ENCODE measurements around the gene USP34. TPM values are rescaled to one million over a fixed set of nuclear protein-coding genes. Genes with fewer than 3 reads are reported as not detected.

The USP34 gene
- total and polyA plus RNA-seq, 9 of the 15 experiments (the other 6 are each of a cell fraction or from before 2014, with no cell fraction given): 19.8 to 108 (median 67.8) TPM

DNA sequence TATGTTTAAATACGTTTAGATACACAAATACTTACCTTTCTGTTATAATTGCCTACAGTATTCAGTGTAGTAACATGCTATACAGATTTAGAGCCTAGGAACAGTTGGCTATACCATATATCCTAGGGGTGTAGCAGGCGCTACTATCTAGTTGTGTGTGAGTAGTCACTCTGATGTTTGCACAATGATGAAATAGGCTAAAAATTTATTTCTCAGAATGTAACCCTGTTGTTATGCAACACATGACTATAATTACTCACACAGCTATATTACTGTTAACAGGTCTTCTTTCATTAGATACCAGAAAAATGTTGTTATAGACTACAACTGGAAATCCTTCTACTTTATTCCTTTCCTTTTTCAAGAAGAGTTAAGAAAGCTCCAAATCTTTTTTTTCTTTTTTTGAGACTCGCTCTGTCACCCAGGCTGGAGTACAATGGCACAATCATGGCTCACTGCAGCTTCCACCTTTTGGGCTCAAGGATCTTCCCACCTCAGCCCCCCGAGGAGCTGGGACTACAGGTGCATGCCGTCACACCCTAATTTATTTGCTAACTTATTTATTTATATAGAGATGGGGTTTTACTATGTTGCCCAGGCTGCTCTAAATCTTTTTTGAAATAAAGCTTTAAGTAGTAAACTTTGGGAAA is 260.4 kb downstream of the USP34 start (continued):
- TF ChIP-seq, protein P1, sequence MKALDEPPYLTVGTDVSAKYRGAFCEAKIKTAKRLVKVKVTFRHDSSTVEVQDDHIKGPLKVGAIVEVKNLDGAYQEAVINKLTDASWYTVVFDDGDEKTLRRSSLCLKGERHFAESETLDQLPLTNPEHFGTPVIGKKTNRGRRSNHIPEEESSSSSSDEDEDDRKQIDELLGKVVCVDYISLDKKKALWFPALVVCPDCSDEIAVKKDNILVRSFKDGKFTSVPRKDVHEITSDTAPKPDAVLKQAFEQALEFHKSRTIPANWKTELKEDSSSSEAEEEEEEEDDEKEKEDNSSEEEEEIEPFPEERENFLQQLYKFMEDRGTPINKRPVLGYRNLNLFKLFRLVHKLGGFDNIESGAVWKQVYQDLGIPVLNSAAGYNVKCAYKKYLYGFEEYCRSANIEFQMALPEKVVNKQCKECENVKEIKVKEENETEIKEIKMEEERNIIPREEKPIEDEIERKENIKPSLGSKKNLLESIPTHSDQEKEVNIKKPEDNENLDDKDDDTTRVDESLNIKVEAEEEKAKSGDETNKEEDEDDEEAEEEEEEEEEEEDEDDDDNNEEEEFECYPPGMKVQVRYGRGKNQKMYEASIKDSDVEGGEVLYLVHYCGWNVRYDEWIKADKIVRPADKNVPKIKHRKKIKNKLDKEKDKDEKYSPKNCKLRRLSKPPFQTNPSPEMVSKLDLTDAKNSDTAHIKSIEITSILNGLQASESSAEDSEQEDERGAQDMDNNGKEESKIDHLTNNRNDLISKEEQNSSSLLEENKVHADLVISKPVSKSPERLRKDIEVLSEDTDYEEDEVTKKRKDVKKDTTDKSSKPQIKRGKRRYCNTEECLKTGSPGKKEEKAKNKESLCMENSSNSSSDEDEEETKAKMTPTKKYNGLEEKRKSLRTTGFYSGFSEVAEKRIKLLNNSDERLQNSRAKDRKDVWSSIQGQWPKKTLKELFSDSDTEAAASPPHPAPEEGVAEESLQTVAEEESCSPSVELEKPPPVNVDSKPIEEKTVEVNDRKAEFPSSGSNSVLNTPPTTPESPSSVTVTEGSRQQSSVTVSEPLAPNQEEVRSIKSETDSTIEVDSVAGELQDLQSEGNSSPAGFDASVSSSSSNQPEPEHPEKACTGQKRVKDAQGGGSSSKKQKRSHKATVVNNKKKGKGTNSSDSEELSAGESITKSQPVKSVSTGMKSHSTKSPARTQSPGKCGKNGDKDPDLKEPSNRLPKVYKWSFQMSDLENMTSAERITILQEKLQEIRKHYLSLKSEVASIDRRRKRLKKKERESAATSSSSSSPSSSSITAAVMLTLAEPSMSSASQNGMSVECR (CRISPR knock-in tag; IDR thresholded peaks at IDR 0.05): no peak
- TF ChIP-seq FOXA3 (CRISPR knock-in tag; conservative IDR thresholded peaks at IDR 0.05 in 1 of 2, IDR thresholded peaks at IDR 0.05 in 1 of 2) (peak in 1 of 2 experiments; percentile 48; a peak in 1 of 4 replicates), MECOM (CRISPR knock-in tag; IDR thresholded peaks at IDR 0.05) (no peak), EP300 (IDR thresholded peaks at IDR 0.05; ENCODE audit: low read length) (no peak), CEBPG (CRISPR knock-in tag; IDR thresholded peaks at IDR 0.05) (no peak), CEBPG (tag; conservative IDR thresholded peaks at IDR 0.05 in 1 of 2, IDR thresholded peaks at IDR 0.05 in 1 of 2) (peak; percentile 50 to 97), UBTF (IDR thresholded peaks at IDR 0.05; ENCODE audit: borderline replicate concordance in 1 of 2, low read depth in 2 of 2, low read length in 2 of 2) (no peak), ZNF24 (IDR thresholded peaks at IDR 0.05) (no peak), NFE2 (IDR thresholded peaks at IDR 0.05; ENCODE audit: low read depth) (no peak), ZNF561 (CRISPR knock-in tag; conservative IDR thresholded peaks at IDR 0.05) (no peak), KDM4B (IDR thresholded peaks at IDR 0.05; ENCODE audit: borderline replicate concordance in 2 of 2, low read depth in 1 of 2) (no peak), CEBPB (tag; IDR thresholded peaks at IDR 0.05) (peak; percentile 35; the same call in 1 of the 2 replicates), PTBP1 (IDR thresholded peaks at IDR 0.05; ENCODE audit: low read depth, low read length) (no peak)
- TF ChIP-seq, protein P2, sequence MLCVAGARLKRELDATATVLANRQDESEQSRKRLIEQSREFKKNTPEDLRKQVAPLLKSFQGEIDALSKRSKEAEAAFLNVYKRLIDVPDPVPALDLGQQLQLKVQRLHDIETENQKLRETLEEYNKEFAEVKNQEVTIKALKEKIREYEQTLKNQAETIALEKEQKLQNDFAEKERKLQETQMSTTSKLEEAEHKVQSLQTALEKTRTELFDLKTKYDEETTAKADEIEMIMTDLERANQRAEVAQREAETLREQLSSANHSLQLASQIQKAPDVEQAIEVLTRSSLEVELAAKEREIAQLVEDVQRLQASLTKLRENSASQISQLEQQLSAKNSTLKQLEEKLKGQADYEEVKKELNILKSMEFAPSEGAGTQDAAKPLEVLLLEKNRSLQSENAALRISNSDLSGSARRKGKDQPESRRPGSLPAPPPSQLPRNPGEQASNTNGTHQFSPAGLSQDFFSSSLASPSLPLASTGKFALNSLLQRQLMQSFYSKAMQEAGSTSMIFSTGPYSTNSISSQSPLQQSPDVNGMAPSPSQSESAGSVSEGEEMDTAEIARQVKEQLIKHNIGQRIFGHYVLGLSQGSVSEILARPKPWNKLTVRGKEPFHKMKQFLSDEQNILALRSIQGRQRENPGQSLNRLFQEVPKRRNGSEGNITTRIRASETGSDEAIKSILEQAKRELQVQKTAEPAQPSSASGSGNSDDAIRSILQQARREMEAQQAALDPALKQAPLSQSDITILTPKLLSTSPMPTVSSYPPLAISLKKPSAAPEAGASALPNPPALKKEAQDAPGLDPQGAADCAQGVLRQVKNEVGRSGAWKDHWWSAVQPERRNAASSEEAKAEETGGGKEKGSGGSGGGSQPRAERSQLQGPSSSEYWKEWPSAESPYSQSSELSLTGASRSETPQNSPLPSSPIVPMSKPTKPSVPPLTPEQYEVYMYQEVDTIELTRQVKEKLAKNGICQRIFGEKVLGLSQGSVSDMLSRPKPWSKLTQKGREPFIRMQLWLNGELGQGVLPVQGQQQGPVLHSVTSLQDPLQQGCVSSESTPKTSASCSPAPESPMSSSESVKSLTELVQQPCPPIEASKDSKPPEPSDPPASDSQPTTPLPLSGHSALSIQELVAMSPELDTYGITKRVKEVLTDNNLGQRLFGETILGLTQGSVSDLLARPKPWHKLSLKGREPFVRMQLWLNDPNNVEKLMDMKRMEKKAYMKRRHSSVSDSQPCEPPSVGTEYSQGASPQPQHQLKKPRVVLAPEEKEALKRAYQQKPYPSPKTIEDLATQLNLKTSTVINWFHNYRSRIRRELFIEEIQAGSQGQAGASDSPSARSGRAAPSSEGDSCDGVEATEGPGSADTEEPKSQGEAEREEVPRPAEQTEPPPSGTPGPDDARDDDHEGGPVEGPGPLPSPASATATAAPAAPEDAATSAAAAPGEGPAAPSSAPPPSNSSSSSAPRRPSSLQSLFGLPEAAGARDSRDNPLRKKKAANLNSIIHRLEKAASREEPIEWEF (CRISPR knock-in tag; IDR thresholded peaks at IDR 0.05): no peak

All from K562 (cell line).